GM15510 (cell line): ENCODE results near the gene TCF3.

Source experiments
- POLR2A ChIP-seq: IDR thresholded peaks from 3 replicates; pipeline ENCODE4 v1.6.1; 2011; ENCODE audit warnings: borderline replicate concordance; ENCODE audit not compliant: insufficient read length; ENCODE audit errors: extremely low read depth

The TCF3 gene

DNA sequence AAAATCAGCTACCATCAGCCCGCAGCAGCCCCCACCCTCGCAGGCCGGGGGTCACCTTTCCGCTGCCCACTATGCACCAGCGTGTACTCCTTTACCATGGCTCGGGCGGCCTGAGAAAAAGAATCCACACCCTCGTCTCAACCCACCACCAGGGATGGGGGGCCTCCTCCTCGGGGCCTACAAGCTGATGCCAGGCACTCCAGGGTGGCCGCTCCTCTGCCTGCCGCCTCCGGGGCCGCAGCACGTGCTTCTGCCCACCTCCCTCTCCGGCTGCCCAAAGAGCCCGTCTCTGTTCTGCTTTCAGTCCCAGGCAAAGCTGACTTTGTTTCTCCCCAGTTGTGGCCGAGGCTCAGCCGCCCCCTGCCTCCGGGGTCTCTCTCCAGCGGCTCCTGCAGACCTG lies 73.2 kb downstream of the TCF3 start:
- no peak for TF ChIP-seq POLR2A

DNA sequence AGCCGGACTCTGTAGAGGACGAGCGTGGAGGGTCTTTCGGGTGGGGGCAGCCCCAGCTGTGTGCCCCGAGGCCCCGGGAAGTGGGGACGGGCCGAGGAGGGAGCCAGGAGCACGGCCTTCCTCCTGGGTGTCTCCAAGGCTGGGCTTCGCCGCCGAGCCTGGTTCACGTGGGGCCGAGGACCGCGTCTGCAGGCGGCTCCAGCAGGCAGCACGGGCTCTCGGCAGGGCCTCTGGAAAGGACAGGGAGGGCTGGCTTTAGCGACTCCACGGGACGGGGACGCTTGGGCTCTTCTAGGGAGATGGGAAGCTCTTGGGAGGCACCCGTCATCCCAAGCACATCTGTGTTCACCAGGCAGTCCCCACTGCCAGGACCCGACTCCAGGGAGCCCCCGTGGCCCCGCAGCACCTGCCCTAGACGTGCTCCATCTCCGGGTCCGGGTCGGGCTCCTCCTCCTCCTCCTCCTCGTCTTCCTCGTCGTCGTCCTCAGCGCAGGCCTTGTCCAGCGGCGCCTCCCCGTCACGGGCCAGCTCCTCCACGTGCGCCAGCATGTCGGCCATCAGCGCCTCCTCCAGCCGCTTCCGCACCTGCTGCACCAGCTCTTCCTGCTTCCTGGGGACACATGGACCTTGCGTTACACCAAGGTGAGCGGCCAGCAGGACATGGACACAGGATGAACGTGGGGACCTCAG lies 74.3 kb downstream of the TCF3 start:
- TF ChIP-seq POLR2A = no peak

- TF ChIP-seq POLR2A = no peak
These were observed 75.1 kb downstream of the TCF3 start for GRCh38 chr19:1577090-1577928.

DNA sequence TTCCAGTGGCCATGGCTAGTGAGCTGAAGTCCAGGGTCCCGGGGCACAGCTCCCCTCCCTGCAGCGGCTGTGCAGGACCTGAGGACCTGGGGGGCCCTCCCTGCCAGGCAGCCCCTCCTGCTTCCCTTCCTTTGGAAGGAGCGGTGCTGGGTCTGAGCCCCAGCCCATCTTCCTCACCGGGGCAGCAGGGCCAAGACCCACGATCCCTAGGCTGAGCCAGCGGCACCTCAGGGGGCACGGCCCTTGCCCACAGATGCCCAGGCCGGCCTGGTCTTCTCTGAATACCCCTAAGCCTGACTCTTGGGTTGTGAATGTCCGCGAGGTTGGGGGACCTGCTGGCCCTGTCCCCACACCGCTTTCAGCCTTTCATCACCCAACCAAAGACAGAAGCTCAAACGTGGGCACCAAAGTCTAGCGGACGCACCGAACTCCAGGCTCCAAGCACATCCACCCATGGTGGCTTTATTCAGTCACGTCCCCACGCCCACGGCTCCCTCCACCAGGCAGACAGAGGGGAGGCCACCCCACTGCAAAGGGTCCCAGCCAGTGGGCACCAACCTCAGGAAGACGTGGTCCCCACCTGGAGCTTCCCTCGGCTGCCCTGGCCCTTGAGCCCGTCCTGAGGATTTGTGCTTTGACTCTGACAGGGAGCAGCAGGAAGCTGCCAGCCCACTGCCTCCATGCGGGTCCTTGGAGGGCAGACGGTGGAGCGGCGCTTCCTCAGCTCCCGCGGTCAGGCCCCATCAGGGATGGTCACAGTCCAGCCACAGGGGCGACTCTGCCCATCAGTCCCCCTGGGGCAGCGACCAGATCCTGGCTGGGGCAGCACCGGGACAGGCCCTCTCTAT lies 75.9 kb downstream of the TCF3 start:
- no peak for TF ChIP-seq POLR2A

DNA sequence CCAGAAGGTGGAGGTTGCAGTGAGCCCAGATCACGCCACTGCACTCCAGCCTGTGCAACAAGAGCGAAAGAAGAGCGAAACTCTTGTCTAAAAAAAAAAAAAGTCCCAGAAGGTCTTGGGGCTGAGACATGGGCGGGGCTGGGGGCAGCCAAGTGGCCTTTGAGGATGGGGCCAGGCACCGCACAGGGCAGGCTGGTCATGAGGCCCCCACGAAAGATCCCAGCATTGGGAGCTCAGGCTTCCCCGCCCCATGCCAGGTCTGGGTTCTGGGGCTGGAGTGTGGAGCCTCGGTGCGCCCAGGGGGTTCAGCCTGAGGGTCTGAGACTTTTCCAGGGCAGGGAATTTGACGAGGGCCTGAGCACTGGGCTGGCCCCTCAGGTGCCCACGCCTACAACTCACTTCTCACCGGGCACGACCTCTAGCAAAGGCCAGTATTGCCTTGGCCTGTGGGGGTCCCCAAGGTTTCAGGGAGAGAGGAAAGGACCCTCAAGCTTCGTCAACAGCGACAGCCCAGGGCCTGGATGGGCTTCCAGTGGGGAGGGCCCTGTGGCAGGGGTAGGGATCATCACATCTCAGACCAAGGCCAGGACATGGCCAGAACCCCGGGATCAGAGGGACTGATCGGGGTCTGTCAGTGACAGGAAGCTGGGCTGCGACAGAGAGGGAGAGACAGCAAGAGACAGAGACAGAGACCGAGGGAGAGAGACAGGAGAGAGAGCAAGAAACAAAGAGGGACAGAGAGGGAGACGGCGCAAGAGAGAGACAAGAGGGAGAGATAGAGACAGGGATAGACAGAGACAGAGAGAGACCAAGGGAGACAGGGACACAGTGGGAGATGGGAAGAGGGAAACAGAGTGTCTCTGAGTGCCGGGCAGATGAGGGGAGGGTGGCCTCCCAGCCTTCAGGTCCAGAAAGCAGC lies 76.8 kb downstream of the TCF3 start:
- TF ChIP-seq POLR2A = no peak

GRCh38 chr19:1574354-1575136 lies 77.9 kb downstream of the TCF3 start:
- TF ChIP-seq POLR2A = no peak

DNA sequence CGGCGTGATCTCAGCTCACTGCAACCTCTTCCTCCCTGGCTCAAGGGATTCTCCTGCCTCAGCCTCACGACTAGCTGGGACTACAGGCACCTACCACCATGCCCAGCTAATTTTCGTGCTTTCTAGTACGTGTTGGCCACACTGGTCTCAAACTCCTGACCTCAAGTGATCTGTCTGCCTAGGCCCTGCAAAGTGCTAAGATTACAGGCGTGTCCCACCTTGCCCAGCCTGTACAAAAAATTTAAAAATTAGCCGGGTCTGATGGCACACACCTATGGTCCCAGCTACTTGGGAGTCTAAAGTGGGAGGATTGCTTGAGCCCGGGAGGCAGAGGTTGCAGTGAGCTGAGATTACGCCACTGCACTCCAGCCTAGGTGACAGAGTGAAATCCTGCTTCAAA lies 79.6 kb downstream of the TCF3 start:
- TF ChIP-seq POLR2A = no peak

GRCh38 chr19:1571358-1571757 lies 81.1 kb downstream of the TCF3 start:
- TF ChIP-seq POLR2A = no peak

DNA sequence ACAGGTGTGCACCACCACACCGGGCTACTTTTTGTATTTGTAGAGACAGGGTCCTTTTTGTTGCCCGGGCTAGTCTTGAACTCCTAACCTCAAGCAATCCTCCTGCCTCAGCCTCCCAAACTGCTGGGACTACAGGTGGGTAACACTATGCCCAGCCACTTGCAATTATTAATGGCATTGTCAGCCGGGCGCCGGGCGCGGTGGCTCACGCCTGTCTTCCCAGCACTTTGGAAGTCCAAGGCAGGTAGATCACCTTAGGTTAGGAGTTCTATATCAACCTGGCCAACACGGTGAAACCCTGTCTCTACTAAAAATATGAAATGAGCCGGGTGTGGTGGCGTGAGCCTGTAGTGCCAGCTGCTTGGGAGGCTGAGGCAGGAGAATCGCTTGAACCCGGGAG lies 81.6 kb downstream of the TCF3 start:
- no peak for TF ChIP-seq POLR2A

DNA sequence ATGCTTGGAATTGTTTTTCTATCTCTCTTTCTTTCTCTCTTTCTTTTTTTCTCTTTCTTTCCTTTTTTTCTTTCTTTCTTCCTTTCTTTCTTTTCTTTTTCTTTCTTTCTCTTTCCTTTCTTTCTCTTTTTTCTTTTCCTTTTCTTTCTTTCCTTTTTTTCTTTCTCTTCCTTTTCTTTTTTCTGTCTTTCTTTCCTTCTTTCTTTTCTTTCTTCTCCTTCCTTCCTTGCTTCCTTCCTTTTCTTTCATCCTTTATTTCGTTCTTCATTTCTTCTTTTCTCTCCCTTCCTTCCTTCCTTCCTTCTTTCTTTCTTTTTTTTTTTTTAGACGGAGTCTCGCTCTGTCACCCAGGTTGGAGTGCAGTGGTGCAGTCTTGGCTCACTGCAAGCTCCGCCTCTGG lies 82.4 kb downstream of the TCF3 start:
- TF ChIP-seq POLR2A = no peak

DNA sequence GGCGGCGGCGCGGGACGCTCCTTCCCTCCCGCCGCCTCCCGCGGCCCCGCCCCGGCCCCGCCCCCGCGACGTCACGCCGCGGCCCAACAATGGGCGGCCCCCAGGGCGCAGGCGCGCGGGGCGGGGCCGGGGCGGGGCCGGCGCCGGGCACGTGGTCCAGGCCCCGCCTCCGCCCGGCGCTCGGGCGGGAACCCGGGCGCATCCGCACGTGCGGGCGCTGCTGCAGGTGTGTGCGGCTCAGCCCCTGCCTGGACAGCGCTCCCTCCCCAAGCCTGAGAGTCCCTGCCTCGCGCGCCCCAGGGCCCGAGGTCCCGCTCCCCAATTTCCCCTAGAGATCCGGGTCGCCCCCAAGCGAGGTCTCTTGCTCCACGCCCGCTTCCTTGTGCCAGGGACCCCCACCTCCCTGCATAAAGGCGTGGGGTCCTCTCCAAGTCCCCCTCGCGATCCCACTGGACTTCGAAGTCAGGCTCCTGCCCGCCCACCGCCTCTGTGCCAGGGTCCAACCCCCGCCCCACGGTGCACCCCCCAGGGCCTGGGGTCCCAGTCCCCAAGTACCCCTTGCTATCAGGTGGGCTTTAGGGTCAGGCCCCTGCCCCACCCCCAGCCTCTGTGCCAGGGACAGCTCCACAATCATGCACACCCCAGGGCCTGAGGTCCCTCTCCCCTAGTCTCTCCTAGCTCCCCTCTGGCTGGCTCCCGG lies 83.9 kb downstream of the TCF3 start, which contains the start of gene MEX3D:
TSS of gene MEX3D (minus strand) at position 6 of the 700 bp plus-strand sequence. CDS start 267 bp downstream, outside the sequence.
- TF ChIP-seq POLR2A = no peak

DNA sequence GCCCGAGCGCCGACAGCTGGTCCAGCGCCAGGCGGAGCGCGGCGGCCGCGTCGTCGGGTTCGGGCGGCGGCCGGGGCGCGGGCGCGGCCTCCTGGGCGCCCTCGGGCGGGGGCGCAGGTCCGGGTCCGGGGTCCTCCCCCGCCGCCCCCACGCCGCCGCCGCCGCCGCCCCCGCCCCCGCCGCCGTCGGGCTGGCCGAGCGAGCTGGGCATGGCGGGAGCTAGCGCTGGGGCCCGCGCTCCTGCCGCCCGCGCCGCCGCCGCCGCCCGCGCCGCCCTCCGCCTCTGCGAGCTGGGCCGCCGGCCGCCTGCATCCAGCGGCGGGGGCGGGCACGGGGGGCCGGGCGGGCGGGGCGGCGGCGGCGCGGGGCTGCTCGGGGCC lies 84.6 kb downstream of the TCF3 start:
- TF ChIP-seq POLR2A = no peak
